K562 (cell line): ENCODE measurements around the gene COL4A2. TPM values are rescaled to one million over a fixed set of nuclear protein-coding genes. Genes with fewer than 3 reads are reported as not detected.

Source experiments
- ATAC-seq: fragments of 200-7000 bp; cut with Tn5 transposase; 3 replicates; pipeline ENCODE4 v1.9.1; 2020; ENCODE audit warnings: moderate library complexity
- BruUV-seq: library from RNA; stranded (reverse); fragments of 400-500 nt; replicated peaks from 2 replicates; lab custom pipeline; 2021; lab: Mats Ljungman, UMichigan
- CTCF ChIA-PET: fragments of 300-600 bp; formaldehyde crosslinking; extraction: SDS; loops from one replicate; lab custom pipeline; 2021; ENCODE audit warnings: low intra/inter-chr PET ratio; lab: Yijun Ruan, JAX
- POLR2A ChIA-PET: fragments of 300-600, 350-650 bp; sonication (Branson Sonifier 250); formaldehyde crosslinking; extraction: SDS; loops from one replicate; lab custom pipeline; 2021; ENCODE audit warnings: antibody characterized with exemption, inconsistent platforms; lab: Yijun Ruan, JAX
- DNase-seq, 4 experiments: peaks; one replicate each; pipeline versions ENCODE4 v3.0.0 to v3.0.0-alpha.2; 2011 to 2018; ENCODE audit warnings: low spot score in 3 of 4, mixed read lengths in 3 of 4; ENCODE audit errors: extremely low read depth in 1 of 4
- FAIRE-seq: peaks from 2 replicates; lab custom pipeline; 2011; peaks lifted over from hg19 to GRCh38; lab: Jason Lieb, UNC
- H2AFZ ChIP-seq: 2 replicates; pipeline ENCODE4 v1.6.0; 2011; ENCODE audit warnings: low read depth, low read length, control low read depth, inconsistent platforms
- H3K27ac ChIP-seq: fragments of 200-600 bp; 3 replicates; pipeline ENCODE4 v1.8.0; 2011; ENCODE audit warnings: low read depth, mild to moderate bottlenecking, control low read depth, inconsistent platforms, low read length, moderate library complexity, mixed read lengths; ENCODE audit errors: extremely low read depth
- H3K27me3 ChIP-seq, 2 experiments: fragments of 300-600 bp in 1 of 2; 2 replicates in 1 of 2; 3 replicates in 1 of 2; pipeline versions ENCODE4 v1.6.0 to v1.8.0; 2011; ENCODE audit warnings: inconsistent platforms in 2 of 2, low read length in 2 of 2, mild to moderate bottlenecking in 1 of 2, mixed read lengths in 1 of 2, moderate library complexity in 1 of 2; ENCODE audit not compliant: control insufficient read depth in 2 of 2, insufficient read depth in 2 of 2
- H3K36me3 ChIP-seq: fragments of 300-600 bp; 3 replicates; pipeline ENCODE4 v1.8.0; 2011; ENCODE audit warnings: mild to moderate bottlenecking, low read length, inconsistent platforms; ENCODE audit not compliant: control insufficient read depth, insufficient read depth
- H3K4me1 ChIP-seq, 2 experiments: fragments of 200-600 bp in 1 of 2; replicated peaks in 1 of 2; 2 replicates in 1 of 2; 3 replicates in 1 of 2; pipeline versions ENCODE4 v1.5.1 to v1.8.0; 2011; ENCODE audit warnings: inconsistent platforms in 2 of 2, low read length in 2 of 2, mild to moderate bottlenecking in 1 of 2, mixed read lengths in 1 of 2, moderate library complexity in 1 of 2; ENCODE audit not compliant: control insufficient read depth in 2 of 2, insufficient read depth in 2 of 2
- H3K4me2 ChIP-seq: 2 replicates; pipeline ENCODE4 v1.6.1; 2011; ENCODE audit warnings: low read length, control low read depth, inconsistent platforms, mixed read lengths; ENCODE audit not compliant: insufficient read depth
- H3K4me3 ChIP-seq: fragments of 200-600 bp; sonication (generic), shearing (Covaris generic); 2 replicates; pipeline ENCODE4 v1.5.1; 2016; ENCODE audit warnings: control low read depth, inconsistent platforms
- H3K79me2 ChIP-seq: fragments of 200-600 bp; 3 replicates; pipeline ENCODE4 v1.8.0; 2011; ENCODE audit warnings: low read length, inconsistent platforms; ENCODE audit not compliant: control insufficient read depth, insufficient read depth
- H3K9ac ChIP-seq, 2 experiments: 2 replicates each; pipeline versions ENCODE4 v1.6.0 to v1.6.1; 2011; ENCODE audit warnings: low read depth in 2 of 2, low read length in 2 of 2, control low read depth in 1 of 2, inconsistent platforms in 1 of 2, mild to moderate bottlenecking in 1 of 2, mixed read lengths in 1 of 2; ENCODE audit not compliant: insufficient read depth in 1 of 2
- H3K9me1 ChIP-seq: one replicate; pipeline ENCODE4 v1.6.0; 2011; ENCODE audit warnings: inconsistent platforms, mild to moderate bottlenecking, low read length, moderate library complexity; ENCODE audit not compliant: control insufficient read depth, insufficient read depth
- H3K9me3 ChIP-seq: replicated peaks from 2 replicates; pipeline ENCODE4 v1.5.1; 2011; ENCODE audit warnings: low read depth, low read length, inconsistent platforms; ENCODE audit not compliant: control insufficient read depth, insufficient read depth
- H4K20me1 ChIP-seq: replicated peaks from 2 replicates; pipeline ENCODE4 v1.6.1; 2011; ENCODE audit warnings: low read length, inconsistent platforms, mixed read lengths; ENCODE audit not compliant: control insufficient read depth, insufficient read depth
- ELF2 ChIP-seq: fragments of 250-450 bp; sonication (Bioruptor Pico); IDR thresholded peaks from 2 replicates; pipeline ENCODE4 v1.5.0; 2021; ENCODE audit warnings: mild to moderate bottlenecking
- L3MBTL2 ChIP-seq: fragments of 450-650 bp; IDR thresholded peaks from 2 replicates; pipeline ENCODE4 v1.6.1; 2016; ENCODE audit warnings: mild to moderate bottlenecking, moderate library complexity
- MNT ChIP-seq, 2 experiments: fragments of 450-650 bp; conservative IDR thresholded peaks; 2 replicates each; pipeline ENCODE4 v1.6.1; 2017; ENCODE audit warnings: mild to moderate bottlenecking in 2 of 2, moderate library complexity in 2 of 2
- POLR2B ChIP-seq: fragments of 450-650 bp; IDR thresholded peaks from 2 replicates; pipeline ENCODE4 v1.6.1; 2018; ENCODE audit warnings: low read depth; ENCODE audit not compliant: partially characterized antibody
- RFX1 ChIP-seq: fragments of 450-650 bp; IDR thresholded peaks from 2 replicates; pipeline ENCODE4 v1.6.1; 2016; ENCODE audit warnings: mild to moderate bottlenecking, moderate library complexity
- SAFB2 ChIP-seq: fragments of 200-400 bp; formaldehyde crosslinking; IDR thresholded peaks from 2 replicates; pipeline ENCODE4 v1.6.1; 2018; ENCODE audit warnings: borderline replicate concordance, low read length, low read depth, moderate library complexity; ENCODE audit not compliant: severe bottlenecking
- SMAD1 ChIP-seq: fragments of 150-350 bp; IDR thresholded peaks from 2 replicates; pipeline ENCODE4 v1.6.1; 2014; ENCODE audit warnings: low read length, low read depth; ENCODE audit not compliant: partially characterized antibody
- SMAD2 ChIP-seq: fragments of 150-350 bp; IDR thresholded peaks from 2 replicates; pipeline ENCODE4 v1.6.1; 2014; ENCODE audit warnings: low read depth, mild to moderate bottlenecking, low read length
- ZBTB40 ChIP-seq, 2 experiments: fragments of 450-650 bp in 1 of 2; sonication (generic) in 1 of 2; formaldehyde crosslinking in 1 of 2; IDR thresholded peaks; 2 replicates each; pipeline versions ENCODE4 v1.7.1 to v1.9.0; 2016 to 2022; ENCODE audit warnings: inconsistent platforms in 1 of 2, mild to moderate bottlenecking in 1 of 2, missing genetic modification reagents in 1 of 2
- ZNF644 ChIP-seq: fragments of 200-800 bp; sonication (Bioruptor generic); IDR thresholded peaks from 2 replicates; pipeline ENCODE4 v1.6.1; 2016; ENCODE audit warnings: low read depth, missing genetic modification characterization, missing compliant biosample characterization
- ZSCAN29 ChIP-seq: fragments of 450-650 bp; IDR thresholded peaks from 2 replicates; pipeline ENCODE4 v1.6.1; 2017
- WGBS: fragments of 100-300 bp; shearing (Covaris generic); methylation state at CpG from one replicate; pipeline ENCODE4 v1.1.6; 2016; ENCODE audit warnings: low coverage, mixed read lengths; ENCODE audit not compliant: insufficient coverage; ENCODE audit errors: missing lambda C conversion rate; 5-methylcytosine and 5-hydroxymethylcytosine counted together
- in situ Hi-C: fragments of 300-500 bp; cut with MboI; formaldehyde crosslinking; loops from 4 replicates; pipeline ENCODE4 v1.15.0; 2018; ENCODE audit warnings: inconsistent platforms, mixed read lengths
- intact Hi-C: fragments of 100-400 bp; cut with micrococcal nuclease; formaldehyde crosslinking; loops from 2 replicates; pipeline ENCODE4 v1.14.2; 2022
- polyA plus RNA-seq, 8 experiments: library from polyadenylated mRNA; depleted of rRNA in 4 of 8; stranded (reverse) in 5 of 8; unstranded in 3 of 8; fragments of >200 nt; fragmentation: Nextera tagmentation in 2 of 8; fragmentation: Illumina TruSeq in 1 of 8; extraction: Ambion mirVana in 2 of 8; extraction: Trizol in 1 of 8; gene quantifications; 2 replicates each; pipeline versions ENCODE4 v1.2.1 to v1.2.3, GENCODE V29; 2011 to 2014; ENCODE audit warnings: inconsistent platforms in 1 of 8, missing spikeins in 1 of 8
- total RNA-seq, 7 experiments: library from RNA; depleted of rRNA in 6 of 7; stranded (reverse); fragments of >200 nt in 6 of 7; fragmentation: Illumina TruSeq in 2 of 7; extraction: Trizol in 2 of 7; gene quantifications; 2 replicates each; pipeline versions ENCODE4 v1.2.1 to v1.2.3, GENCODE V29; 2011 to 2021; ENCODE audit warnings: low replicate concordance in 1 of 7

Gene COL4A2
- total and polyA plus RNA-seq, 9 of the 15 experiments (the other 6 are each of a cell fraction or from before 2014, with no cell fraction given): 0.13 to 15.2 (median 8.1) TPM

- no peaks in the 10 kb centered on the region for H3K36me3 ChIP-seq
- H3K27ac ChIP-seq: no peak overlapping the region
- in situ Hi-C loops (no loop called here), intact Hi-C loops (no loop called here)
- ATAC-seq (no peak), FAIRE-seq (no peak), DNase-seq (no peak)
- H3K9me3 ChIP-seq: no peaks in the 10 kb centered on the region
- H3K4me3 ChIP-seq: no peak overlapping the region
- no peaks in the 10 kb centered on the region for H3K4me1 ChIP-seq
- H2AFZ ChIP-seq: no peak overlapping the region
- H3K4me2 ChIP-seq: no peak overlapping the region
- BruUV-seq: no TSS peak
- H4K20me1 ChIP-seq: no peaks in the 10 kb centered on the region
- peaks cover 0 to 7% of the 10 kb centered on the region in 2 experiments; a peak in 2 of 5 replicates for H3K27me3 ChIP-seq
- H3K9ac ChIP-seq: no peak overlapping the region
- H3K79me2 ChIP-seq: no peaks in the 10 kb centered on the region
- POLR2A ChIA-PET: no interaction called here
- CTCF ChIA-PET: no interaction called here
- no peaks in the 10 kb centered on the region for H3K9me1 ChIP-seq
- 0% methylated on average over 1 of the region's 1 CpG for WGBS
- no peak for TF ChIP-seq RFX1
- no peak for TF ChIP-seq ZNF644 (tag)
- TF ChIP-seq SMAD2: no peak
- TF ChIP-seq POLR2B: no peak
- no peak for TF ChIP-seq ELF2 (CRISPR knock-in tag)
- TF ChIP-seq ZBTB40 (IDR thresholded peaks at IDR 0.05): no peak
- no peak for TF ChIP-seq ZBTB40 (CRISPR knock-in tag; IDR thresholded peaks at IDR 0.05)
- TF ChIP-seq SAFB2: no peak
- no peak for TF ChIP-seq SMAD1
- TF ChIP-seq ZSCAN29: no peak
- TF ChIP-seq MNT (conservative IDR thresholded peaks at IDR 0.05): no peak
- TF ChIP-seq L3MBTL2: no peak
Measured at GRCh38 chr13:110282316-110282841, 24.7 kb upstream of the COL4A2 start.
